Uterus (tissue), 4 donors: ENCODE results near the gene BBS5. TPM values are rescaled to one million over a fixed set of nuclear protein-coding genes. Genes with fewer than 3 reads are reported as not detected.

Source experiments
- DNase-seq, 2 donors: peaks; one replicate each; pipeline ENCODE4 v3.0.0-alpha.2; 2019 to 2020
- H3K27ac ChIP-seq, 2 donors: fragments of 200-600 bp; sonication (generic); 1 replicate in 1 of 2; 2 replicates in 1 of 2; pipeline ENCODE4 v1.5.1; 2016 to 2018
- H3K27me3 ChIP-seq, 2 donors: fragments of 200-600 bp; sonication (generic); one replicate each; pipeline ENCODE4 v1.5.1; 2018 to 2019; ENCODE audit warnings: control low read depth in 1 of 2
- H3K36me3 ChIP-seq, 2 donors: fragments of 200-600 bp; sonication (generic); one replicate each; pipeline ENCODE4 v1.5.1; 2019; ENCODE audit warnings: control low read depth in 1 of 2
- H3K4me1 ChIP-seq, 2 donors: fragments of 200-600 bp; sonication (generic); one replicate each; pipeline ENCODE4 v1.5.1; 2018 to 2019; ENCODE audit warnings: control low read depth in 1 of 2
- H3K4me3 ChIP-seq, 2 donors: fragments of 200-600 bp; sonication (generic); 1 replicate in 1 of 2; 2 replicates in 1 of 2; pipeline ENCODE4 v1.5.1; 2018 to 2019; ENCODE audit warnings: mild to moderate bottlenecking in 1 of 2
- H3K9me3 ChIP-seq, 2 donors: fragments of 200-600 bp; sonication (generic); one replicate each; pipeline ENCODE4 v1.5.1; 2019; ENCODE audit warnings: control low read depth in 1 of 2
- POLR2A ChIP-seq, 2 donors: fragments of 450-650 bp; IDR thresholded peaks; one replicate each; pipeline ENCODE4 v1.6.1; 2016; ENCODE audit warnings: antibody characterized with exemption in 2 of 2, mild to moderate bottlenecking in 1 of 2, moderate library complexity in 1 of 2
- intact Hi-C: fragments of 100-400 bp; cut with DNase I; formaldehyde crosslinking; loops from one replicate; pipeline ENCODE4 v1.15.1; 2023; ENCODE audit warnings: low total_unique reads
- total RNA-seq, 4 donors: library from RNA; depleted of rRNA in 3 of 4; stranded (reverse); fragments of >200 nt in 3 of 4; gene quantifications; one replicate each; pipeline versions ENCODE4 v1.1.0 to v1.2.4, GENCODE V29; 2014 to 2023
- TF ChIP-seq, protein P1 (sequence below), 4 experiments: fragments of 200-600 bp in 2 of 4; fragments of 450-650 bp in 2 of 4; sonication (generic) in 2 of 4; IDR thresholded peaks; one replicate each; pipeline ENCODE4 v1.5.1; 2016 to 2019; ENCODE audit warnings: antibody characterized with exemption in 4 of 4, mild to moderate bottlenecking in 2 of 4, moderate library complexity in 1 of 4
- donor health status: DM: yes; HTN: yes; CAD: no.

Gene BBS5
- total RNA-seq, 4 donors from 2014 or later, result 2.6 to 24.7 (median 19.7) TPM

GRCh38 chr2:169540146-169540545, 60.9 kb downstream of the BBS5 start:
- Histone ChIP-seq H3K36me3 (no peaks in the 10 kb centered on the region), H3K4me1 (no peaks in the 10 kb centered on the region), H3K4me3 (no peak overlapping the region), H3K27me3 (no peaks in the 10 kb centered on the region), H3K27ac (no peak overlapping the region), H3K9me3 (no peaks in the 10 kb centered on the region)
- intact Hi-C loops, result no loop called here
- TF ChIP-seq POLR2A (IDR thresholded peaks at IDR 0.05), result no peak
- TF ChIP-seq, protein P1, sequence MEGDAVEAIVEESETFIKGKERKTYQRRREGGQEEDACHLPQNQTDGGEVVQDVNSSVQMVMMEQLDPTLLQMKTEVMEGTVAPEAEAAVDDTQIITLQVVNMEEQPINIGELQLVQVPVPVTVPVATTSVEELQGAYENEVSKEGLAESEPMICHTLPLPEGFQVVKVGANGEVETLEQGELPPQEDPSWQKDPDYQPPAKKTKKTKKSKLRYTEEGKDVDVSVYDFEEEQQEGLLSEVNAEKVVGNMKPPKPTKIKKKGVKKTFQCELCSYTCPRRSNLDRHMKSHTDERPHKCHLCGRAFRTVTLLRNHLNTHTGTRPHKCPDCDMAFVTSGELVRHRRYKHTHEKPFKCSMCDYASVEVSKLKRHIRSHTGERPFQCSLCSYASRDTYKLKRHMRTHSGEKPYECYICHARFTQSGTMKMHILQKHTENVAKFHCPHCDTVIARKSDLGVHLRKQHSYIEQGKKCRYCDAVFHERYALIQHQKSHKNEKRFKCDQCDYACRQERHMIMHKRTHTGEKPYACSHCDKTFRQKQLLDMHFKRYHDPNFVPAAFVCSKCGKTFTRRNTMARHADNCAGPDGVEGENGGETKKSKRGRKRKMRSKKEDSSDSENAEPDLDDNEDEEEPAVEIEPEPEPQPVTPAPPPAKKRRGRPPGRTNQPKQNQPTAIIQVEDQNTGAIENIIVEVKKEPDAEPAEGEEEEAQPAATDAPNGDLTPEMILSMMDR (IDR thresholded peaks at IDR 0.05), result no peak
- DNase-seq, result no peak

GRCh38 chr2:169542433-169542832, 63.1 kb downstream of the BBS5 start:
- TF ChIP-seq, protein P1 (IDR thresholded peaks at IDR 0.05), result no peak
- no peak for TF ChIP-seq POLR2A (IDR thresholded peaks at IDR 0.05)
- intact Hi-C loops, result no loop called here
- no peaks in the 10 kb centered on the region for H3K27me3 ChIP-seq
- H3K27ac ChIP-seq, result no peak overlapping the region
- no peak overlapping the region for H3K4me3 ChIP-seq
- no peaks in the 10 kb centered on the region for H3K4me1 ChIP-seq
- H3K9me3 ChIP-seq, result no peaks in the 10 kb centered on the region
- no peaks in the 10 kb centered on the region for H3K36me3 ChIP-seq
- DNase-seq, result no peak

DNA sequence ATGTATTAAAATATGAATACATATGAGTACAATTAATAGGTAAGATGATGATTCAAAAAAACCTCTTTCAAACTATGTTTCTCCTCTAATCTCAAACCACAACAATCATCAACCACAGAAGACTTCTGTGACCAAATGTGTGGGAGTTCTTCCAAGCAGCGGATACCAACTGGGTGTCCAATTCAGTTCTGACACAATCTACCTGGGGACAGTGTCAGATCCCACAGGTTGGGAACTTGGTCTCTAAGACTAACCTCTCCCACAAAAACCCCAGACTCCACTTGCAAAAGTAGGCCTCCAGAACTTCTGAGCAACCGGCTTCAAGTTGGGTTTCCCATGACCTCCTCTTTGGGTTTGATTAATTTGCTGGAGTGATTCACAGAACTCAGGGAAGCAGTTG, 67.5 kb downstream of the BBS5 start:
- Histone ChIP-seq H3K27ac (no peak overlapping the region), H3K36me3 (no peaks in the 10 kb centered on the region), H3K4me3 (no peak overlapping the region), H3K4me1 (no peaks in the 10 kb centered on the region), H3K9me3 (no peaks in the 10 kb centered on the region), H3K27me3 (no peaks in the 10 kb centered on the region)
- no peak for TF ChIP-seq POLR2A (IDR thresholded peaks at IDR 0.05)
- TF ChIP-seq, protein P1 (IDR thresholded peaks at IDR 0.05), result no peak
- intact Hi-C loops, result no loop called here
- DNase-seq, result no peak

Other genes with a start within 250 kb of the BBS5 start
- gene LRP2, start 117.0 kb upstream of the BBS5 start, total RNA-seq, result under 1 TPM in 3 of 4 donors, not detected in 1; under 0.01 to 0.35 (median 0.06) TPM
- 1 to 10 TPM in 2 of 4 donors, under 1 TPM in 1, not detected in 1; 0.77 to 4.4 (median 3.5) TPM for gene KLHL41, start 30.2 kb downstream of the BBS5 start, total RNA-seq
- 10 to 100 TPM in 3 of 4 donors, 1 to 10 TPM in 1; 9.4 to 35.9 (median 19.5) TPM for gene FASTKD1, start 94.4 kb downstream of the BBS5 start, total RNA-seq
- gene PPIG, start 104.9 kb downstream of the BBS5 start, total RNA-seq, result 10 to 100 TPM; 24.3 to 83.4 (median 59.0) TPM
- 1 to 10 TPM in 1 of 4 donors, under 1 TPM in 1, not detected in 2; 0.64 to 3.3 TPM for gene CFAP210, start 214.9 kb downstream of the BBS5 start, total RNA-seq
- 10 to 100 TPM in 1 of 4 donors, 1 to 10 TPM in 3; 6.1 to 10.5 (median 7.5) TPM for gene PHOSPHO2, start 215.0 kb downstream of the BBS5 start, total RNA-seq